B cell (primary cell): ENCODE measurements around the gene DCUN1D3. TPM values are rescaled to one million over a fixed set of nuclear protein-coding genes. Genes with fewer than 3 reads are reported as not detected.

ENCODE experiments used
- ATAC-seq: fragments of 200-7000 bp; cut with Tn5 transposase; one replicate; pipeline ENCODE4 v1.10.0; 2021; ENCODE audit warnings: low read depth, mild to moderate bottlenecking, moderate number of reproducible peaks, moderate library complexity
- CTCF ChIA-PET: fragments of 350-600 bp; sonication (Branson Sonifier 250); formaldehyde crosslinking; loops from one replicate; lab custom pipeline; 2021; ENCODE audit warnings: antibody characterized with exemption, inconsistent platforms; lab: Charles Lee
- POLR2A ChIA-PET: fragments of 350-600 bp; sonication (Branson Sonifier 250); formaldehyde crosslinking; loops from one replicate; lab custom pipeline; 2021; ENCODE audit warnings: antibody characterized with exemption; lab: Charles Lee
- DNase-seq: peaks from one replicate; pipeline ENCODE4 v3.0.0; 2013
- H2AFZ ChIP-seq: 2 replicates; pipeline ENCODE4 v1.6.1; 2012; ENCODE audit warnings: mild to moderate bottlenecking, low read depth, low read length; ENCODE audit not compliant: insufficient read depth, poor library complexity, severe bottlenecking
- H3K27ac ChIP-seq, 2 donors: 1 replicate in 1 of 2; 2 replicates in 1 of 2; pipeline ENCODE4 v1.5.1; 2012 to 2013; ENCODE audit warnings: low read length in 2 of 2, mild to moderate bottlenecking in 2 of 2, moderate library complexity in 1 of 2
- H3K27me3 ChIP-seq, 4 experiments: fragments of 200-600 bp in 1 of 4; sonication (generic) in 1 of 4; replicated peaks in 1 of 4; 1 replicate in 2 of 4; 2 replicates in 2 of 4; pipeline versions ENCODE4 v1.6.1 to v1.7.0; 2013 to 2016; ENCODE audit warnings: low read length in 3 of 4, mild to moderate bottlenecking in 2 of 4, mixed read lengths in 1 of 4, moderate library complexity in 1 of 4; ENCODE audit not compliant: insufficient read depth in 4 of 4, control insufficient read depth in 3 of 4; ENCODE audit errors: control extremely low read depth in 1 of 4
- H3K36me3 ChIP-seq, 2 experiments: replicated peaks in 1 of 2; 1 replicate in 1 of 2; 2 replicates in 1 of 2; pipeline versions ENCODE4 v1.6.1 to v1.7.1; 2013; ENCODE audit warnings: low read length in 1 of 2; ENCODE audit not compliant: insufficient read depth in 2 of 2, control insufficient read depth in 1 of 2; ENCODE audit errors: control extremely low read depth in 1 of 2, extremely low read depth in 1 of 2
- H3K4me1 ChIP-seq, 2 donors: fragments of 200-600 bp in 1 of 2; sonication (generic) in 1 of 2; 1 replicate in 1 of 2; 2 replicates in 1 of 2; pipeline versions ENCODE4 v1.5.1 to v1.6.1; 2013 to 2017; ENCODE audit warnings: low read length in 2 of 2; ENCODE audit not compliant: control insufficient read depth in 2 of 2, insufficient read depth in 2 of 2
- H3K4me2 ChIP-seq: replicated peaks from 2 replicates; pipeline ENCODE3; 2012; ENCODE audit warnings: mild to moderate bottlenecking, low read depth, low read length; ENCODE audit not compliant: poor library complexity, severe bottlenecking
- H3K4me3 ChIP-seq, 5 experiments: fragments of 200-600 bp in 1 of 5; sonication (generic) in 1 of 5; 1 replicate in 3 of 5; 2 replicates in 2 of 5; pipeline versions ENCODE4 v1.5.1 to v1.7.0; 2011 to 2016; ENCODE audit warnings: low read length in 4 of 5, mild to moderate bottlenecking in 4 of 5, low read depth in 2 of 5, control low read depth in 1 of 5, moderate library complexity in 1 of 5; ENCODE audit not compliant: insufficient read depth in 1 of 5; ENCODE audit errors: control extremely low read depth in 1 of 5, extremely low read depth in 1 of 5
- H3K79me2 ChIP-seq: fragments of 200-600 bp; sonication (generic); one replicate; pipeline ENCODE4 v1.6.0; 2016; ENCODE audit warnings: low read length; ENCODE audit not compliant: control insufficient read depth, insufficient read depth
- H3K9ac ChIP-seq: fragments of 200-600 bp; sonication (generic); 2 replicates; pipeline ENCODE4 v1.6.1; 2017; ENCODE audit warnings: mild to moderate bottlenecking, low read length, moderate library complexity
- H3K9me3 ChIP-seq, 3 donors: one replicate each; pipeline versions ENCODE4 v1.6.1 to v1.7.1; 2013; ENCODE audit warnings: low read length in 2 of 3; ENCODE audit not compliant: control insufficient read depth in 2 of 3, insufficient read depth in 1 of 3; ENCODE audit errors: control extremely low read depth in 1 of 3
- H4K20me1 ChIP-seq: 2 replicates; pipeline ENCODE4 v1.6.0; 2012; ENCODE audit warnings: mild to moderate bottlenecking, low read length; ENCODE audit not compliant: insufficient read depth, control insufficient read depth, poor library complexity, severe bottlenecking
- H3K27ac Mint-ChIP-seq: one replicate; pipeline ENCODE4 v1.8.0; 2021; ENCODE audit warnings: mixed read lengths
- H3K27me3 Mint-ChIP-seq: one replicate; pipeline ENCODE4 v1.8.0; 2021; ENCODE audit warnings: mixed read lengths
- H3K4me1 Mint-ChIP-seq: one replicate; pipeline ENCODE4 v1.8.0; 2021; ENCODE audit warnings: mixed read lengths
- H3K4me3 Mint-ChIP-seq: one replicate; pipeline ENCODE4 v1.8.0; 2021; ENCODE audit warnings: mixed read lengths
- H3K9me3 Mint-ChIP-seq: one replicate; pipeline ENCODE4 v1.8.0; 2022; ENCODE audit warnings: mixed read lengths; ENCODE audit not compliant: insufficient read depth
- EZH2 ChIP-seq: IDR thresholded peaks from 2 replicates; pipeline ENCODE4 v1.6.1; 2012; ENCODE audit warnings: borderline replicate concordance, low read depth, mild to moderate bottlenecking, moderate library complexity, low read length; ENCODE audit not compliant: insufficient read depth, poor library complexity, severe bottlenecking
- WGBS: methylation state at CpG from one replicate; pipeline ENCODE4 v1.1.5; 2013; ENCODE audit warnings: missing lambda C conversion rate; ENCODE audit not compliant: insufficient coverage; 5-methylcytosine and 5-hydroxymethylcytosine counted together
- intact Hi-C: fragments of 100-400 bp; cut with micrococcal nuclease; formaldehyde crosslinking; loops from one replicate; pipeline ENCODE4 v1.10.0; 2022
- polyA plus RNA-seq: library from polyadenylated mRNA; depleted of rRNA; stranded (reverse); fragments of >200 nt; gene quantifications from 2 replicates; pipeline ENCODE4 v1.2.3, GENCODE V29; 2012
- total RNA-seq, 2 donors: library from RNA; stranded (reverse); fragments of 120-200 nt in 1 of 2; gene quantifications; 1 replicate in 1 of 2; 2 replicates in 1 of 2; pipeline versions ENCODE4 v1.2.3 to v1.2.4, GENCODE V29; 2013 to 2022
- TF ChIP-seq, protein P1 (sequence below): fragments of 200-600 bp; IDR thresholded peaks from one replicate; pipeline ENCODE4 v1.8.0; 2022; ENCODE audit warnings: antibody characterized with exemption, mild to moderate bottlenecking

The DCUN1D3 gene
- total and polyA plus RNA-seq, 2 donors (not counting 1 experiment from before 2014, with no cell fraction given): 2.0 to 5.0 TPM

- POLR2A ChIA-PET: no interaction called here
Measured at GRCh38 chr16:20941636-20941926, 41.4 kb upstream of the DCUN1D3 start.

GRCh38 chr16:20940871-20941635, 40.9 kb upstream of the DCUN1D3 start:
- ATAC-seq (no peak), DNase-seq (no peak)
- H3K9me3 ChIP-seq: no peaks in the 10 kb centered on the region
- no peak overlapping the region for H3K27ac ChIP-seq
- no peaks in the 10 kb centered on the region for H3K9me3 Mint-ChIP-seq
- H2AFZ ChIP-seq: no peak overlapping the region
- H3K9ac ChIP-seq: no peak overlapping the region
- H3K4me2 ChIP-seq: no peak overlapping the region
- H4K20me1 ChIP-seq: no peaks in the 10 kb centered on the region
- WGBS: 30% methylated on average over 2 of the region's 6 CpGs
- no peaks in the 10 kb centered on the region for H3K79me2 ChIP-seq
- TF ChIP-seq, protein P1, sequence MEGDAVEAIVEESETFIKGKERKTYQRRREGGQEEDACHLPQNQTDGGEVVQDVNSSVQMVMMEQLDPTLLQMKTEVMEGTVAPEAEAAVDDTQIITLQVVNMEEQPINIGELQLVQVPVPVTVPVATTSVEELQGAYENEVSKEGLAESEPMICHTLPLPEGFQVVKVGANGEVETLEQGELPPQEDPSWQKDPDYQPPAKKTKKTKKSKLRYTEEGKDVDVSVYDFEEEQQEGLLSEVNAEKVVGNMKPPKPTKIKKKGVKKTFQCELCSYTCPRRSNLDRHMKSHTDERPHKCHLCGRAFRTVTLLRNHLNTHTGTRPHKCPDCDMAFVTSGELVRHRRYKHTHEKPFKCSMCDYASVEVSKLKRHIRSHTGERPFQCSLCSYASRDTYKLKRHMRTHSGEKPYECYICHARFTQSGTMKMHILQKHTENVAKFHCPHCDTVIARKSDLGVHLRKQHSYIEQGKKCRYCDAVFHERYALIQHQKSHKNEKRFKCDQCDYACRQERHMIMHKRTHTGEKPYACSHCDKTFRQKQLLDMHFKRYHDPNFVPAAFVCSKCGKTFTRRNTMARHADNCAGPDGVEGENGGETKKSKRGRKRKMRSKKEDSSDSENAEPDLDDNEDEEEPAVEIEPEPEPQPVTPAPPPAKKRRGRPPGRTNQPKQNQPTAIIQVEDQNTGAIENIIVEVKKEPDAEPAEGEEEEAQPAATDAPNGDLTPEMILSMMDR: no peak
- no peak for TF ChIP-seq EZH2
- no peaks in the 10 kb centered on the region for H3K27me3 Mint-ChIP-seq
- H3K4me3 ChIP-seq: no peak overlapping the region
- no peak overlapping the region for H3K27ac Mint-ChIP-seq
- H3K4me1 Mint-ChIP-seq: peaks cover 4% of the 10 kb centered on the region
- H3K27me3 ChIP-seq: no peaks in the 10 kb centered on the region
- H3K4me3 Mint-ChIP-seq: no peak overlapping the region
- H3K4me1 ChIP-seq: no peaks in the 10 kb centered on the region
- ChIA-PET CTCF (interaction anchor here (0.7 to 1.1 kb wide), 2 partner anchors 90 to 142 kb away, joined by 3 to 4 read pairs; no protein-coding TSS in a partner anchor), POLR2A (no interaction called here)
- H3K36me3 ChIP-seq: no peaks in the 10 kb centered on the region
- intact Hi-C loops: no loop called here

More at GRCh38 chr16:20941636-20941926, 41.4 kb upstream of the DCUN1D3 start:
- Mint-ChIP-seq H3K4me1 (peaks cover 4% of the 10 kb centered on the region), H3K4me3 (no peak overlapping the region), H3K9me3 (no peaks in the 10 kb centered on the region), H3K27me3 (no peaks in the 10 kb centered on the region), H3K27ac (no peak overlapping the region)
- intact Hi-C loops: no loop called here
- Histone ChIP-seq H2AFZ (no peak overlapping the region), H3K4me1 (no peaks in the 10 kb centered on the region), H3K79me2 (no peaks in the 10 kb centered on the region), H3K36me3 (no peaks in the 10 kb centered on the region), H4K20me1 (no peaks in the 10 kb centered on the region), H3K9ac (no peak overlapping the region), H3K9me3 (no peaks in the 10 kb centered on the region), H3K27me3 (no peaks in the 10 kb centered on the region), H3K4me3 (no peak overlapping the region), H3K27ac (no peak overlapping the region), H3K4me2 (no peak overlapping the region)
- ATAC-seq: no peak
- 98% methylated on average over 5 of the region's 6 CpGs for WGBS
- CTCF ChIA-PET: interaction anchor here (0.7 to 1.1 kb wide), 2 partner anchors 91 to 143 kb away, joined by 3 to 4 read pairs; no protein-coding TSS in a partner anchor
- DNase-seq: no peak
- no peak for TF ChIP-seq EZH2
- TF ChIP-seq, protein P1: no peak
